Dendritic cell treated with granulocyte-macrophage colony-stimulating factor and Interleukin-4, amounts not matched to agents 40 ng/mL and 50 ng/mL, for 4 days (primary cell): ENCODE results near the gene PTPRE.
A peak's percentile ranks its signal among the peaks of the same experiment; 100 is the strongest.

ENCODE experiments used
- H3K27ac Mint-ChIP-seq: one replicate; pipeline ENCODE4 v1.8.0; 2022; ENCODE audit warnings: mild to moderate bottlenecking, mixed read lengths
- H3K27me3 Mint-ChIP-seq: one replicate; pipeline ENCODE4 v1.8.0; 2022; ENCODE audit warnings: mild to moderate bottlenecking, mixed read lengths
- H3K36me3 Mint-ChIP-seq: one replicate; pipeline ENCODE4 v1.8.0; 2022; ENCODE audit warnings: low read depth, mixed read lengths
- H3K4me1 Mint-ChIP-seq: one replicate; pipeline ENCODE4 v1.8.0; 2022; ENCODE audit warnings: low read depth, mixed read lengths
- H3K4me3 Mint-ChIP-seq: one replicate; pipeline ENCODE4 v1.8.0; 2022; ENCODE audit warnings: mild to moderate bottlenecking, moderate library complexity, mixed read lengths
- H3K9me3 Mint-ChIP-seq: one replicate; pipeline ENCODE4 v1.8.0; 2022; ENCODE audit warnings: mixed read lengths
- intact Hi-C: fragments of 100-400 bp; cut with micrococcal nuclease; formaldehyde crosslinking; loops from one replicate; pipeline ENCODE4 v1.15.0; 2022

PTPRE gene, protein sequence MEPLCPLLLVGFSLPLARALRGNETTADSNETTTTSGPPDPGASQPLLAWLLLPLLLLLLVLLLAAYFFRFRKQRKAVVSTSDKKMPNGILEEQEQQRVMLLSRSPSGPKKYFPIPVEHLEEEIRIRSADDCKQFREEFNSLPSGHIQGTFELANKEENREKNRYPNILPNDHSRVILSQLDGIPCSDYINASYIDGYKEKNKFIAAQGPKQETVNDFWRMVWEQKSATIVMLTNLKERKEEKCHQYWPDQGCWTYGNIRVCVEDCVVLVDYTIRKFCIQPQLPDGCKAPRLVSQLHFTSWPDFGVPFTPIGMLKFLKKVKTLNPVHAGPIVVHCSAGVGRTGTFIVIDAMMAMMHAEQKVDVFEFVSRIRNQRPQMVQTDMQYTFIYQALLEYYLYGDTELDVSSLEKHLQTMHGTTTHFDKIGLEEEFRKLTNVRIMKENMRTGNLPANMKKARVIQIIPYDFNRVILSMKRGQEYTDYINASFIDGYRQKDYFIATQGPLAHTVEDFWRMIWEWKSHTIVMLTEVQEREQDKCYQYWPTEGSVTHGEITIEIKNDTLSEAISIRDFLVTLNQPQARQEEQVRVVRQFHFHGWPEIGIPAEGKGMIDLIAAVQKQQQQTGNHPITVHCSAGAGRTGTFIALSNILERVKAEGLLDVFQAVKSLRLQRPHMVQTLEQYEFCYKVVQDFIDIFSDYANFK

DNA sequence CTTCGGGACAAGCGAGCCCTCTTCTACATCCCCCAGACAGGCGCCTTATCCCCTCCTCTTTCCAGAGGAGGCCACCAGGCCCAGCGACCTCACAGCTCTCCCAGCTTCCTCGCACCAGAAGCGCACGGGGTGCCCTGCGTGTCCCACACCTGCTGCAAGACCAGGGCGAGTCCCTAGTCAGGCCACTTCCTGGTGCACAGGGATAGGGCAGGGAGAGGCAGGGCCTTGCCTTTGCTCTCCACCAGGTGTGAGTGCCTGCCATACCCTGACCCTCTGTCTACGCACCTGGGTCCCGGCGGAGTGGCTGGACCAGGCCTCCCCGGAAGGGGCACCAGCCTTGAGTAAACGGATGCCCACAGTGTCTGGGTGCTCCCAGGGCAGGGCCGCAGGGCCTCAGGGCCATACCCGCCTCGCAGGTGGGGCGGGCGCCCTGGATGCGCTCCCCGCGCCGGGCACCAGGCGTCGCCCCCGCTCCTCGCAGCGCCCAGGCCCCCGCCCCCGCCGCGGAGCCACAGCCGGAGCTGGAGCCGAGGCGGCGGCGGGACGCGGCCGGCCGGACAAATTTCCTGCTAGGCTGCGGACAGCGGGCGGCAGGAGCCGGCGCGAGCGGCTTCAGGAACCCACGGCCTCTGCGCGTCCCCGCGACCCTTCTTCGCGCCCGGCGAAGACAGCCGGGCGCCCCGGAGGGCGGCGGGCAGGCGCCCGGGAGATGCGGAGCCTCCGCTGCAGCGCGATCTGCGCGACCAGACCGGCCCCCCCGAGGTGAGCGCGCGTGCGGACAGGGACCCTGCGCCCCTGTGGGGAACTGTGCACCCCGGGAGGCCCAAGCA is at the start of gene PTPRE:
TSS of gene PTPRE (plus strand) at position 556 of the 830 bp plus-strand sequence. CDS start 133,779 bp downstream, outside the sequence.
- H3K27ac Mint-ChIP-seq: peak within 1 kb of the TSS; percentile 6

GRCh38 chr10:127860592-127860991 is 46.3 kb upstream of the PTPRE start:
- H3K9me3 Mint-ChIP-seq: peaks cover 31% of the 10 kb centered on the region
- H3K4me3 Mint-ChIP-seq: no peak overlapping the region
- no peak overlapping the region for H3K27ac Mint-ChIP-seq
- H3K27me3 Mint-ChIP-seq: peaks cover 2% of the 10 kb centered on the region
- intact Hi-C loops: no loop called here
- H3K4me1 Mint-ChIP-seq: peaks cover 15% of the 10 kb centered on the region
- peaks cover 15% of the 10 kb centered on the region for H3K36me3 Mint-ChIP-seq

More for the DNA sequence above, at the start of gene PTPRE:
- H3K9me3 Mint-ChIP-seq: no peaks in the 10 kb centered on the region
- intact Hi-C loops: loop anchor here (1.0 to 5.0 kb wide), 4 partner anchors 34 to 246 kb away; no protein-coding TSS in a partner anchor
- H3K4me1 Mint-ChIP-seq: peaks cover 48% of the 10 kb centered on the region
- peak within 1 kb of the TSS; percentile 69 for H3K4me3 Mint-ChIP-seq
- peaks cover 5% of the 10 kb centered on the region for H3K27me3 Mint-ChIP-seq
- no peaks in the 10 kb centered on the region for H3K36me3 Mint-ChIP-seq

DNA sequence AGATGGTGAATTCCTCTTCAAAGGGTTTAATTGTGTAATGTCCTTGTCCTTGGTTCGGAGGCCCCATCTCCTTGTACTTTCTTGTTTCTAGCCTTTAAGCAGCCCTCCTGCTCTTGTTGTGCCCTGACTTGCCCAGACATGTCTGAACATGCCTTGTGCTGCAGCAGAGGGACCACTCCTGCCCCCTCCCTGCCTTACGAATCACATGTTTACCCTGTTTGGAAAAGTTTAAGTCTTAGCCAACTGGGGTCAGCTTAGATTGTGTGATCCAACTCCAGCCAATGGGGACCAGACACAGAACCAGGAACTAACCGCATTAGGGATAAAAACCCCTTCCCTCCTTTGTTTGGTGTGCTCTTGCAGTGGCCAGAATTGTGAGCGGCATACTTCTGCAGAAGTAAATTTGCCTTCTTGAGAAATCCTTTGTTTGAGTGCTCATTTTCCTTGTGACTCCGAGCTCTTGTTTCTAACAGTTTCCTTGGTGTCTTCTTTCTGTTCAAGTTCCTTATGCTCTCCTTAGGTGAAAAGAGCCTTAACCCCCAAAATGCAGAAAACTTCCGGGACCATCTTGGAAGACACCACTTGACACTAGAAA is 43.6 kb upstream of the PTPRE start:
- Mint-ChIP-seq H3K4me3 (no peak overlapping the region), H3K9me3 (peaks cover 31% of the 10 kb centered on the region), H3K27me3 (peaks cover 7% of the 10 kb centered on the region), H3K27ac (no peak overlapping the region), H3K36me3 (peaks cover 15% of the 10 kb centered on the region), H3K4me1 (peaks cover 6% of the 10 kb centered on the region)
- intact Hi-C loops: no loop called here

GRCh38 chr10:127866276-127867013 is 40.5 kb upstream of the PTPRE start:
- peaks cover 8% of the 10 kb centered on the region for H3K27me3 Mint-ChIP-seq
- H3K9me3 Mint-ChIP-seq: peaks cover 41% of the 10 kb centered on the region
- peaks cover 15% of the 10 kb centered on the region for H3K36me3 Mint-ChIP-seq
- H3K4me3 Mint-ChIP-seq: no peak overlapping the region
- peaks cover 12% of the 10 kb centered on the region for H3K4me1 Mint-ChIP-seq
- intact Hi-C loops: no loop called here
- H3K27ac Mint-ChIP-seq: no peak overlapping the region

- H3K4me1 Mint-ChIP-seq: peaks cover 12% of the 10 kb centered on the region
- intact Hi-C loops: no loop called here
- H3K9me3 Mint-ChIP-seq: peaks cover 34% of the 10 kb centered on the region
- peaks cover 14% of the 10 kb centered on the region for H3K36me3 Mint-ChIP-seq
- H3K27me3 Mint-ChIP-seq: peaks cover 8% of the 10 kb centered on the region
- no peak overlapping the region for H3K27ac Mint-ChIP-seq
- H3K4me3 Mint-ChIP-seq: no peak overlapping the region
Observed at GRCh38 chr10:127867805-127868204, 39.1 kb upstream of the PTPRE start.

GRCh38 chr10:127869329-127869728 is 37.6 kb upstream of the PTPRE start:
- H3K4me1 Mint-ChIP-seq: peaks cover 21% of the 10 kb centered on the region
- H3K4me3 Mint-ChIP-seq: no peak overlapping the region
- peaks cover 8% of the 10 kb centered on the region for H3K27me3 Mint-ChIP-seq
- peaks cover 19% of the 10 kb centered on the region for H3K9me3 Mint-ChIP-seq
- H3K36me3 Mint-ChIP-seq: no peaks in the 10 kb centered on the region
- intact Hi-C loops: no loop called here
- H3K27ac Mint-ChIP-seq: no peak overlapping the region

DNA sequence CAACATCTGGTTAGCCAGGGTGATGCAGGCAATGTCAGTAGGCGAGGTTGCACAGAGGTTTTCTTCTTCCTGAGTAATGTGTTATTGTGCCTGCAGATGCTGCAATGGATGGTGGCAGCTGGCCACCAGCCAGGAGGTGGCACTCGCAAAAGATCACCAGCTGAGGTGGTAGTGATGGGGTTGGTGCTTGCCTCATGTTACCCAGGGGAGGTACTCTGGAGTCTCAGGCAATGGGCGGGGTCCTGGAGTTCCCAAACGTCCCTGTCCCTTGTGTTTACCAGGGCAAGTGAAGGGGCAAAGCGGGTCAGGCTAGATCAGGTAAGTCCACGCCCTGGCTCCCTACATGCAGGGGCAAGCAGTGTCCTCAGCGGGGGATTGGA is 35.3 kb upstream of the PTPRE start:
- H3K27me3 Mint-ChIP-seq: peaks cover 6% of the 10 kb centered on the region
- intact Hi-C loops: loop anchor here (5.0 to 10.0 kb wide), 2 partner anchors 36 to 143 kb away; partner anchors contain the start of gene PTPRE
- no peak overlapping the region for H3K4me3 Mint-ChIP-seq
- no peaks in the 10 kb centered on the region for H3K36me3 Mint-ChIP-seq
- H3K27ac Mint-ChIP-seq: no peak overlapping the region
- peaks cover 9% of the 10 kb centered on the region for H3K9me3 Mint-ChIP-seq
- H3K4me1 Mint-ChIP-seq: peaks cover 29% of the 10 kb centered on the region

GRCh38 chr10:127872011-127872761 is 34.7 kb upstream of the PTPRE start:
- H3K9me3 Mint-ChIP-seq: peaks cover 9% of the 10 kb centered on the region
- no peak overlapping the region for H3K4me3 Mint-ChIP-seq
- intact Hi-C loops: loop anchor here (5.0 to 10.0 kb wide), 2 partner anchors 35 to 143 kb away; partner anchors contain the start of gene PTPRE
- H3K4me1 Mint-ChIP-seq: peaks cover 33% of the 10 kb centered on the region
- no peaks in the 10 kb centered on the region for H3K36me3 Mint-ChIP-seq
- no peak overlapping the region for H3K27ac Mint-ChIP-seq
- H3K27me3 Mint-ChIP-seq: peaks cover 6% of the 10 kb centered on the region

DNA sequence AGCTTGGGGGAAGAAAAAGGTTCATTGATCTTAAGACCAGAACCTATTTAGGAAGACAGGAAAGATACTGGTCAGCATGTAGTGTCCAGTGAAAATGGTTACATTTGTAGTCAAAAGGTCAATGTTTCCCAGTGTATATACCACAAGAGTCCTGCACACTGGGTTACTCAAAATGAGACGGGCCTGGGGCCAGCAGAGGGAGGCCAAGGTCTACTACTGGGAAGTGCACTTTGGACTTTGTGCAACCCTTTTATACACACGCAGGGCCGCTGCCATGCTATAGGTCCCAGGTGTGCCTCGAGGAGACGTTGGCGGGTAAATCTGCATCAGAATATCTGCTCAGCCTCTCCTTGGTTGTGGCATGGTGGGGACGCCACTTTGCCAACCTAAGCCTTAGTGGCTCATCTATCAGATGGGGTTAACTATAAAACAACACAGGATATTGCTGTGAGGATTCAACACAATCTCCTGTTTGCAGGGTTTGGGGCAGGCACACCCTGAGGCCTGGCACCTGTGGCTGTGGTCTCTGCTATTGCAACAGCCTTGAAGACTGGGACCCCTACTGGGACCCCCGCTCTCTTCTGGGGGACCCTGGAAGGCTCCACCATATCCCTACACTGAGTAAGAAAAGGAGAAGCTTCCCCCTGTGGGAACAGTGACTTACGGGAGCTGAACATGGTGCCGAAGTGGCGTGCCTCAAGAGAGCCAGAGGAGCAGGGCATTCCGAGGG is 33.9 kb upstream of the PTPRE start:
- Mint-ChIP-seq H3K27me3 (peaks cover 3% of the 10 kb centered on the region), H3K9me3 (peaks cover 9% of the 10 kb centered on the region), H3K4me1 (peaks cover 42% of the 10 kb centered on the region), H3K4me3 (no peak overlapping the region), H3K36me3 (no peaks in the 10 kb centered on the region), H3K27ac (no peak overlapping the region)
- intact Hi-C loops: loop anchor here (5.0 to 10.0 kb wide), 2 partner anchors 34 to 142 kb away; partner anchors contain the start of gene PTPRE

- H3K27me3 Mint-ChIP-seq: no peaks in the 10 kb centered on the region
- H3K36me3 Mint-ChIP-seq: no peaks in the 10 kb centered on the region
- intact Hi-C loops: loop anchor here (5.0 to 10.0 kb wide), 2 partner anchors 33 to 141 kb away; partner anchors contain the start of gene PTPRE
- peak overlapping the region; percentile 61 for H3K27ac Mint-ChIP-seq
- peaks cover 51% of the 10 kb centered on the region for H3K4me1 Mint-ChIP-seq
- peaks cover 9% of the 10 kb centered on the region for H3K9me3 Mint-ChIP-seq
- H3K4me3 Mint-ChIP-seq: no peak overlapping the region
Observed at GRCh38 chr10:127873901-127874470, 32.9 kb upstream of the PTPRE start.

GRCh38 chr10:127874671-127875448 is 32.0 kb upstream of the PTPRE start:
- Mint-ChIP-seq H3K36me3 (no peaks in the 10 kb centered on the region), H3K4me3 (no peak overlapping the region), H3K4me1 (peaks cover 60% of the 10 kb centered on the region), H3K27me3 (no peaks in the 10 kb centered on the region), H3K9me3 (peaks cover under 1% of the 10 kb centered on the region), H3K27ac (peak overlapping the region; percentile 61)
- intact Hi-C loops: loop anchor here (5.0 to 10.0 kb wide), 2 partner anchors 32 to 140 kb away; partner anchors contain the start of gene PTPRE
